CD4-positive, alpha-beta T cell treated with Interleukin-15 for 1 hour (primary cell): ENCODE measurements around the gene IQGAP1.
A peak's percentile ranks its signal among the peaks of the same experiment; 100 is the strongest.

Experiments
- DNase-seq: peaks from one replicate; pipeline ENCODE4 v3.0.0-alpha.2; 2020

The IQGAP1 gene

DNA sequence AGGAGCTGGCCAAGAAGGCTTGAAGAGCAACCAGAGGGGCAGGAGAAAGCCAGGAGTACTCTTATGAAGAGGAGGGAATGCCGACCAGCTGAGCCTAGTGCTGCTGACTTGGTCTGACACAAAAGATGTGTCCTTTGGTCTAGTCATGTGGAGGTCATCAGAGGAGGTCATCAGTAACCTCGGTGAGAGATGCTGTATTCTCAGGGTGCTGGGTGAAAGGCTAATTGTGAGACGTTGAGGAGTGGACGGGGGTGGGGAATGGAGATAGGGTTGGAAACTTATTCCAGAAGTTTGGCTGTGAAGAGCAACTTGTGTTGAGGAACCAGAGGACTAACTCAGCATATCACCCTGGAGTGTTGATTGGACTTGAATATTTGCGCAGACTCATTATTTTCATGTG, 147.2 kb downstream of the IQGAP1 start:
- DNase-seq: no peak

- peak; percentile 33 for DNase-seq
These were observed 151.7 kb downstream of the IQGAP1 start for GRCh38 chr15:90539789-90540188.

DNA sequence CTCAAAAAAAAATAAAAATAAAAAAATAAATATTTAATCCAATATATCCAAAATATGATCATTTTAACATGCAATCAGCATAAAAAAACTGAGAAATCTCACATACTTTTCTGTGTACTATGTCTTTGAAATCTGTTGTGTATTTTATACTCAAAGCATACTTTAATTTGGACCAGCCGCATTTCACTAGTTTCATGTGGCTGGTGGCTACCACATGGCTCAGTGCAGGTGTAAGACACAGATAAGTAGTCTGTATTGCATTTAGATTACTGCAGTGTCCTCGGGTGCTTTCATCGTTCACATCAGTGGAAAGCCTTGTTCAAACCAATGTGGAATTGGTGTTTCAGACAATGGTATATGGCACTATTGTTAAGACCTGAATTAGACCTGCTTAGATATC, 152.7 kb downstream of the IQGAP1 start:
- no peak for DNase-seq

DNA sequence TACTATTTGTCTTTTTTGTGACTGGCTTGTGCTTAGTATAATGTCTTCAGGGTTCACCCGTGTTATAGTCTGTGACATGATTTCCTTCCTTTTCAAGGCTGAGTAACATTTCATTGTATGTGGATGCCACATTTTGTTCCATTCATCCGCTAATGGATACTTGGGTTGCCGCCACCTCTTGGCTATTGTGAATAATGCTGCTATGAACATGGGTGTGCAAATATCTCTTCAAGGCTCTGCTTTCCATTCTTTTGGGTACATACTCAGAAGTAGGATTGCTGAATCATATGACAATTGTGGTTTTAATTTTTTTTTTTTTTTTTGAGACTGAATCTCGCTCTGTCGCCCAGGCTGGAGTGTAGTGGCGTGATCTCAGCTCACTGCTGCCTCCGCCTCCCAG, 157.1 kb downstream of the IQGAP1 start:
- no peak for DNase-seq

DNA sequence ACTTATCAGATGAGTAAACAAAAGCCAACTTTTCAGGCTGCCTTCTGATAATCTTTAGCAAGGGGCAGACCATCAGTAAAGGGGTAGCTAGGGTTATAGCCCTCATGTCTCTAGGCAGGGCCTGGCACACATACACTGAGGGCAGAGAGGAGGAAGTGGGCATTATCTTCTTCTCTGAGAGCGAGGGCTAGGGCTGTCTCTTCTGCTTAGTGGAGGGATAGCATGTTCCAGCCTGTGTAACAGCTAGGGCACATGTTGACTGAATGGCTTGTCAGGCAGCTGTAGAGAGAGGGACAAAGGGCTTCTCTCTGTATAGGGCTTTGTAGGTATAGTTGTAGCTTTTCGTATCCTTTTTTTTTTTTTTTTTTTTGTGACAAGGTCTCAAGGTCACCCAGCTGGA, 159.5 kb downstream of the IQGAP1 start:
- DNase-seq: no peak

- no peak for DNase-seq
These were observed 162.9 kb downstream of the IQGAP1 start for GRCh38 chr15:90550919-90551318.
